ENCODE results near the gene MCMBP. TPM values are rescaled to one million over a fixed set of nuclear protein-coding genes. Genes with fewer than 3 reads are reported as not detected.

Gene MCMBP, protein sequence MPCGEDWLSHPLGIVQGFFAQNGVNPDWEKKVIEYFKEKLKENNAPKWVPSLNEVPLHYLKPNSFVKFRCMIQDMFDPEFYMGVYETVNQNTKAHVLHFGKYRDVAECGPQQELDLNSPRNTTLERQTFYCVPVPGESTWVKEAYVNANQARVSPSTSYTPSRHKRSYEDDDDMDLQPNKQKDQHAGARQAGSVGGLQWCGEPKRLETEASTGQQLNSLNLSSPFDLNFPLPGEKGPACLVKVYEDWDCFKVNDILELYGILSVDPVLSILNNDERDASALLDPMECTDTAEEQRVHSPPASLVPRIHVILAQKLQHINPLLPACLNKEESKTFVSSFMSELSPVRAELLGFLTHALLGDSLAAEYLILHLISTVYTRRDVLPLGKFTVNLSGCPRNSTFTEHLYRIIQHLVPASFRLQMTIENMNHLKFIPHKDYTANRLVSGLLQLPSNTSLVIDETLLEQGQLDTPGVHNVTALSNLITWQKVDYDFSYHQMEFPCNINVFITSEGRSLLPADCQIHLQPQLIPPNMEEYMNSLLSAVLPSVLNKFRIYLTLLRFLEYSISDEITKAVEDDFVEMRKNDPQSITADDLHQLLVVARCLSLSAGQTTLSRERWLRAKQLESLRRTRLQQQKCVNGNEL
- total RNA-seq (10 to 100 TPM; 52.0 to 53.0 TPM), polyA plus RNA-seq (10 to 100 TPM; 25.8 to 48.4 TPM)
- long read RNA-seq, donor 1, transcript MCMBP-202 (16 exons, 2,465 nt) = major isoform, 8 of 8 reads
- long read RNA-seq, donor 1, partial matches to known transcripts = 0 of 8 reads
- long read RNA-seq, donor 1, other reads (novel, unspliced or antisense) = 0 of 8 reads
- long read RNA-seq, donor 2, partial matches to known transcripts = 0 of 1 reads
- long read RNA-seq, donor 2, other reads (novel, unspliced or antisense) = 0 of 1 reads
- long read RNA-seq, donor 3, partial matches to known transcripts = 0 of 2 reads
- long read RNA-seq, donor 3, other reads (novel, unspliced or antisense) = 0 of 2 reads
- long read RNA-seq, donor 4 = 0 reads
- long read RNA-seq, donor 5, transcript MCMBP-202 (16 exons, 2,465 nt) = major isoform, 5 of 5 reads
- long read RNA-seq, donor 5, partial matches to known transcripts = 0 of 5 reads
- long read RNA-seq, donor 5, other reads (novel, unspliced or antisense) = 0 of 5 reads

- peaks cover 0 to 1% (median 0%) of the 10 kb centered on the region in 4 donors for H3K36me3 ChIP-seq (ENCODE audit: control insufficient read depth in 4 of 4, insufficient read depth in 4 of 4, low read length in 4 of 4)
- H3K27me3 ChIP-seq (ENCODE audit: control insufficient read depth in 3 of 3, insufficient read depth in 3 of 3, low read length in 2 of 3) = no peaks in the 10 kb centered on the region
- peak within 1 kb of the TSS; percentile 53 to 78 for H3K9ac ChIP-seq (ENCODE audit: insufficient read depth in 1 of 2, low read length in 2 of 2)
- H3K27ac ChIP-seq (ENCODE audit: low read depth in 1 of 2, low read length in 1 of 2) = peak within 1 kb of the TSS; percentile 90 to 94
- DNase-seq = no peak
- peaks cover 2 to 21% (median 7%) of the 10 kb centered on the region in 5 donors for H3K4me1 ChIP-seq (ENCODE audit: control insufficient read depth in 5 of 5, insufficient read depth in 5 of 5, low read length in 5 of 5)
- WGBS, 2 donors = 0 to 1% methylated on average over 34 to 42 of the region's 42 CpGs
- ATAC-seq (ENCODE audit: insufficient read depth, low FRiP score) = no peak
- TF ChIP-seq, protein P1, sequence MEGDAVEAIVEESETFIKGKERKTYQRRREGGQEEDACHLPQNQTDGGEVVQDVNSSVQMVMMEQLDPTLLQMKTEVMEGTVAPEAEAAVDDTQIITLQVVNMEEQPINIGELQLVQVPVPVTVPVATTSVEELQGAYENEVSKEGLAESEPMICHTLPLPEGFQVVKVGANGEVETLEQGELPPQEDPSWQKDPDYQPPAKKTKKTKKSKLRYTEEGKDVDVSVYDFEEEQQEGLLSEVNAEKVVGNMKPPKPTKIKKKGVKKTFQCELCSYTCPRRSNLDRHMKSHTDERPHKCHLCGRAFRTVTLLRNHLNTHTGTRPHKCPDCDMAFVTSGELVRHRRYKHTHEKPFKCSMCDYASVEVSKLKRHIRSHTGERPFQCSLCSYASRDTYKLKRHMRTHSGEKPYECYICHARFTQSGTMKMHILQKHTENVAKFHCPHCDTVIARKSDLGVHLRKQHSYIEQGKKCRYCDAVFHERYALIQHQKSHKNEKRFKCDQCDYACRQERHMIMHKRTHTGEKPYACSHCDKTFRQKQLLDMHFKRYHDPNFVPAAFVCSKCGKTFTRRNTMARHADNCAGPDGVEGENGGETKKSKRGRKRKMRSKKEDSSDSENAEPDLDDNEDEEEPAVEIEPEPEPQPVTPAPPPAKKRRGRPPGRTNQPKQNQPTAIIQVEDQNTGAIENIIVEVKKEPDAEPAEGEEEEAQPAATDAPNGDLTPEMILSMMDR (IDR thresholded peaks at IDR 0.05; ENCODE audit: control extremely low read depth, extremely low read depth) = no peak
- no peaks in the 10 kb centered on the region for H3K9me3 ChIP-seq (ENCODE audit: control insufficient read depth in 4 of 4, insufficient read depth in 3 of 4, low read length in 3 of 4)
- H3K4me3 ChIP-seq = peak within 1 kb of the TSS; percentile 93
Observed at GRCh38 chr10:119872610-119872859, at the start of gene MCMBP. TSS of gene MCMBP (minus strand) at chr10:119872843. CDS start at chr10:119872584, 259 bp downstream.

DNA sequence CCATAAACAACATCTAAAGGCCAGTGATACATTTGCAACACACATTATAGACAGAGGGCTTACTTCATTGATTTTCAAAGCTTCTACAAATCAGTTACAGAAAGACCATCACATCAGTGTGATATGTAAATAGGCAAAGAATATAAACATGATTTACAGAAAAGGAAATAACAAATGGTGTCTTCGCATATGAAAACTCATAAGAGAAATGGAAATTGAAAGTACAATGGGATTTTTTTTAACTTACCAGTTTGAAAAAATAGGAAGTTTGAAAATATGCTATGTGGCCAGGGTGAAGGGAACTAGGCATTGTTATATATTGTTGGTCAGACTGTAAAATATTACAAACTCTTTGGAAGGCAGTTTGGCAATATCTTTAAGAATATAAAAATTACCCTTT is 47.2 kb upstream of the MCMBP start:
- ATAC-seq (ENCODE audit: insufficient read depth, low FRiP score) = no peak
- peaks cover 25 to 49% (median 32%) of the 10 kb centered on the region in 4 donors for H3K36me3 ChIP-seq (ENCODE audit: control insufficient read depth in 4 of 4, insufficient read depth in 4 of 4, low read length in 4 of 4)
- H3K27ac ChIP-seq (ENCODE audit: low read depth in 1 of 2, low read length in 1 of 2) = no peak overlapping the region

DNA sequence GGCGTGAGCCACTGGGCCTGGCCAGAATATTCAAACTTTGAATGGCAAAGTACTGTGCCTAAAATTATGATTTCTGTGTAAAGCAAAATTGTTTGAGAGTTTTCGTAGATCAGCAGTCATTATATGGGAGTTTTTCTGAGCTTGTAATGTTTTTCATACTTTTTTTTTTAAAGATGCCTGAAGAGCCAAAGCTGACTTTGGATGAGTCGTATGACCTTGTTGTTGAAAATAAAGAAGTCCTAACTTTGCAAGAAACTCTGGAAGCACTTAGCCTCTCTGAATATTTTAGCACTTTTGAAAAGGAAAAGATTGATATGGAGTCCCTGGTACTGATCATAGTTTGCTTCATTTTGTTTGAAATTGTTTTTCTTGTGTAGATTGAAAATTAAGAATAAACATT is 46.6 kb upstream of the MCMBP start:
- Histone ChIP-seq H3K4me3 (no peak overlapping the region), H3K36me3 (ENCODE audit: control insufficient read depth in 4 of 4, insufficient read depth in 4 of 4, low read length in 4 of 4) (peaks cover 23 to 52% (median 32%) of the 10 kb centered on the region in 4 donors), H3K9ac (ENCODE audit: insufficient read depth in 1 of 2, low read length in 2 of 2) (no peak overlapping the region), H3K9me3 (ENCODE audit: control insufficient read depth in 4 of 4, insufficient read depth in 3 of 4, low read length in 3 of 4) (no peaks in the 10 kb centered on the region), H3K27ac (ENCODE audit: low read depth in 1 of 2, low read length in 1 of 2) (no peak overlapping the region), H3K27me3 (ENCODE audit: control insufficient read depth in 3 of 3, insufficient read depth in 3 of 3, low read length in 2 of 3) (no peaks in the 10 kb centered on the region), H3K4me1 (ENCODE audit: control insufficient read depth in 5 of 5, insufficient read depth in 5 of 5, low read length in 5 of 5) (no peaks in the 10 kb centered on the region)
- WGBS, 2 donors = 82 to 89% methylated on average over 3 of the region's 3 CpGs
- TF ChIP-seq, protein P1 (IDR thresholded peaks at IDR 0.05; ENCODE audit: control extremely low read depth, extremely low read depth) = no peak
- no peak for DNase-seq
- no peak for ATAC-seq (ENCODE audit: insufficient read depth, low FRiP score)

More for the DNA sequence above, 47.2 kb upstream of the MCMBP start:
- Histone ChIP-seq H3K4me1 (ENCODE audit: control insufficient read depth in 5 of 5, insufficient read depth in 5 of 5, low read length in 5 of 5) (no peaks in the 10 kb centered on the region), H3K27me3 (ENCODE audit: control insufficient read depth in 3 of 3, insufficient read depth in 3 of 3, low read length in 2 of 3) (no peaks in the 10 kb centered on the region), H3K9me3 (ENCODE audit: control insufficient read depth in 4 of 4, insufficient read depth in 3 of 4, low read length in 3 of 4) (no peaks in the 10 kb centered on the region), H3K4me3 (no peak overlapping the region), H3K9ac (ENCODE audit: insufficient read depth in 1 of 2, low read length in 2 of 2) (no peak overlapping the region)
- no peak for DNase-seq
- TF ChIP-seq, protein P1 (IDR thresholded peaks at IDR 0.05; ENCODE audit: control extremely low read depth, extremely low read depth) = no peak
- 27 to 39% methylated on average over 1 of the region's 1 CpG for WGBS, 2 donors

Data from lung (tissue), 16 donors.